GM12892 (cell line): ENCODE results near the gene ARID3A.

Experiments used
- POLR2A ChIP-seq: IDR thresholded peaks from 2 replicates; pipeline ENCODE4 v1.6.1; 2011; ENCODE audit warnings: low read depth, low read length, control low read depth
- POLR2AphosphoS5 ChIP-seq: IDR thresholded peaks from 2 replicates; pipeline ENCODE4 v1.6.1; 2011; ENCODE audit warnings: low read depth, low read length, control low read depth
- TAF1 ChIP-seq: IDR thresholded peaks from 2 replicates; pipeline ENCODE4 v1.6.1; 2011; ENCODE audit warnings: low read depth, mild to moderate bottlenecking, control low read depth, low read length, borderline replicate concordance

DNA sequence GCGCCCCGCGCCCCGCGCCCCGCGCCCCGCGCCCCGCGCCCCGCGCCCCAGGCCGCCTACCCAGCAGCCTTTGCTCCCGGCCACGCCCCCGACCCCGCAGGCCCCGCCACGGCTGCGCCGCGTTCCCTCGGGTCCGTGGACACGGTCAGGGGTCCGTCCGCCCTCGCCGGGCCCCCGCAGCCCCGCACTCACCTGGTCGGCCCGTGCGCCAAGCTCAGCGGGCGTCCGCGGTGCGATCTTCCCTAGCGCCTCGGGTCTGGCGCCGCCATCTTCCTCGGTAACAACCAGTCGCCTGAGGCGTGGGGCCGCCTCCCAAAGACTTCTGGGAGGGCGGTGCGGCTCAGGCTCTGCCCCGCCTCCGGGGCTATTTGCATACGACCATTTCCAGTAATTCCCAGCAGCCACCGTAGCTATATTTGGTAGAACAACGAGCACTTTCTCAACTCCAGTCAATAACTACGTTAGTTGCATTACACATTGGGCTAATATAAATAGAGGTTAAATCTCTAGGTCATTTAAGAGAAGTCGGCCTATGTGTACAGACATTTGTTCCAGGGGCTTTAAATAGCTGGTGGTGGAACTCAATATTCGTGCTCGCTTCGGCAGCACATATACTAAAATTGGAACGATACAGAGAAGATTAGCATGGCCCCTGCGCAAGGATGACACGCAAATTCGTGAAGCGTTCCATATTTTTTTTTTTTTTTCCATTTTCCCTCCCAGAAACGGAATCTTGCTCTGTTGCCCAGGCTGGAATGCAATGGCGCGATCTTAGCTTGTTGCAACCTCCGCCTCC is 32.7 kb upstream of the ARID3A start, which contains the start of the genes MED16 and RNU6-9:
- TF ChIP-seq TAF1 (no peak), POLR2AphosphoS5 (0 out of 2 replicates have a peak, but pooled peaks have one; percentile 50), POLR2A (peak; percentile 41; the same call in 1 of the 2 replicates)
